Tibial nerve (tissue), 4 donors: ENCODE data around the gene MARF1.

ENCODE experiments used
- EP300 ChIP-seq, 2 donors: sonication (generic); formaldehyde crosslinking; IDR thresholded peaks; one replicate each; pipeline ENCODE4 v1.6.1; 2017; ENCODE audit warnings: antibody characterized with exemption in 2 of 2, mild to moderate bottlenecking in 1 of 2
- TF ChIP-seq, protein P1 (sequence below), 5 experiments: fragments of 200-600 bp in 3 of 5; fragments of 450-650 bp in 2 of 5; sonication (generic) in 3 of 5; IDR thresholded peaks; one replicate each; pipeline ENCODE4 v1.5.1; 2016 to 2019; ENCODE audit warnings: antibody characterized with exemption in 5 of 5, mild to moderate bottlenecking in 3 of 5, moderate library complexity in 2 of 5

DNA sequence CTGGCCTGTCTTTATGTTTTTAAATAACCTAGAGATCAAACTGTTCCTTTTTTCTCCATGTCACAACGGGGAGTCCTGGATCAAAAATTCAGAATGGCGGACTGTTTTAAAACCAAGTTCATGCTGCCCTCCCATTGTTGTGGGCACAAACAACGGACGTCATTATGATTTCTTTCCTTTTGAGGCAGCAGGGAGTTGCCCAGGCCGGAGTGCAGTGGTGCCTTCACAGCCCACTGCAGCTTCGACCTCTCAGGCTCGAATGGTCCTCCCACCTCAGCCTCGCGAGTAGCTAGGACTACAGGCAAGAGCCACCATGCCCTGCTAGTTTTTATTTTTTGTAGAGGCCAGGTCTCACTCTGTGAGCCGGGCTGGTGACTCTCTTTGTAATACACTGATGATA lies 33.6 kb upstream of the MARF1 start:
- TF ChIP-seq, protein P1, sequence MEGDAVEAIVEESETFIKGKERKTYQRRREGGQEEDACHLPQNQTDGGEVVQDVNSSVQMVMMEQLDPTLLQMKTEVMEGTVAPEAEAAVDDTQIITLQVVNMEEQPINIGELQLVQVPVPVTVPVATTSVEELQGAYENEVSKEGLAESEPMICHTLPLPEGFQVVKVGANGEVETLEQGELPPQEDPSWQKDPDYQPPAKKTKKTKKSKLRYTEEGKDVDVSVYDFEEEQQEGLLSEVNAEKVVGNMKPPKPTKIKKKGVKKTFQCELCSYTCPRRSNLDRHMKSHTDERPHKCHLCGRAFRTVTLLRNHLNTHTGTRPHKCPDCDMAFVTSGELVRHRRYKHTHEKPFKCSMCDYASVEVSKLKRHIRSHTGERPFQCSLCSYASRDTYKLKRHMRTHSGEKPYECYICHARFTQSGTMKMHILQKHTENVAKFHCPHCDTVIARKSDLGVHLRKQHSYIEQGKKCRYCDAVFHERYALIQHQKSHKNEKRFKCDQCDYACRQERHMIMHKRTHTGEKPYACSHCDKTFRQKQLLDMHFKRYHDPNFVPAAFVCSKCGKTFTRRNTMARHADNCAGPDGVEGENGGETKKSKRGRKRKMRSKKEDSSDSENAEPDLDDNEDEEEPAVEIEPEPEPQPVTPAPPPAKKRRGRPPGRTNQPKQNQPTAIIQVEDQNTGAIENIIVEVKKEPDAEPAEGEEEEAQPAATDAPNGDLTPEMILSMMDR (IDR thresholded peaks at IDR 0.05) = no peak
- TF ChIP-seq EP300 (IDR thresholded peaks at IDR 0.05) = no peak
